Panc1 (cell line): ENCODE measurements around the gene MRPS12. TPM values are rescaled to one million over a fixed set of nuclear protein-coding genes. Genes with fewer than 3 reads are reported as not detected.

ENCODE experiments used
- ATAC-seq: fragments of 200-7000 bp; cut with Tn5 transposase; 2 replicates; pipeline ENCODE4 v1.9.1; 2020; ENCODE audit warnings: mild to moderate bottlenecking, moderate library complexity
- BruUV-seq: library from RNA; stranded (reverse); fragments of 400-500 nt; replicated peaks from 2 replicates; lab custom pipeline; 2021; lab: Mats Ljungman, UMichigan
- CTCF ChIA-PET: fragments of 300-600 bp; sonication (Branson Sonifier 250); formaldehyde crosslinking; loops from one replicate; lab custom pipeline; 2022; ENCODE audit warnings: antibody characterized with exemption; lab: Charles Lee
- POLR2A ChIA-PET: fragments of 300-600 bp; sonication (Branson Sonifier 250); formaldehyde crosslinking; loops from one replicate; lab custom pipeline; 2022; ENCODE audit warnings: antibody characterized with exemption; lab: Charles Lee
- DNase-seq: peaks from one replicate; pipeline ENCODE4 v3.0.0-alpha.2; 2010; ENCODE audit warnings: low read depth, low spot score
- H3K27ac ChIP-seq: 2 replicates; pipeline ENCODE4 v1.5.1; 2011; ENCODE audit warnings: mild to moderate bottlenecking, low read length, inconsistent platforms
- H3K27me3 ChIP-seq: fragments of 200-500 bp; sonication (Bioruptor generic); 2 replicates; pipeline ENCODE4 v1.6.0; 2014; ENCODE audit warnings: low read length, inconsistent platforms; ENCODE audit not compliant: control insufficient read depth, insufficient read depth
- H3K36me3 ChIP-seq: fragments of 200-500 bp; sonication (Bioruptor generic); 2 replicates; pipeline ENCODE4 v1.5.1; 2014; ENCODE audit warnings: inconsistent platforms, mild to moderate bottlenecking, low read length, moderate library complexity; ENCODE audit not compliant: control insufficient read depth, insufficient read depth
- H3K4me1 ChIP-seq: 2 replicates; pipeline ENCODE4 v1.5.1; 2011; ENCODE audit warnings: inconsistent platforms, mild to moderate bottlenecking, low read length, moderate library complexity; ENCODE audit not compliant: control insufficient read depth, insufficient read depth
- H3K4me3 ChIP-seq, 2 experiments: 2 replicates each; pipeline ENCODE4 v1.5.1; 2011 to 2012; ENCODE audit warnings: low read depth in 2 of 2, low read length in 2 of 2, mild to moderate bottlenecking in 2 of 2, inconsistent platforms in 1 of 2, moderate library complexity in 1 of 2
- H3K9me3 ChIP-seq: fragments of 200-500 bp; sonication (Bioruptor generic); 2 replicates; pipeline ENCODE4 v1.5.1; 2014; ENCODE audit warnings: low read depth, mild to moderate bottlenecking, inconsistent platforms, low read length, moderate library complexity; ENCODE audit not compliant: control insufficient read depth, insufficient read depth
- CTCF ChIP-seq: fragments of 450-650 bp; IDR thresholded peaks from 2 replicates; pipeline ENCODE4 v1.5.1; 2017; ENCODE audit warnings: mild to moderate bottlenecking
- POLR2AphosphoS5 ChIP-seq: IDR thresholded peaks from 2 replicates; pipeline ENCODE4 v1.6.1; 2012; ENCODE audit warnings: mild to moderate bottlenecking, low read depth, low read length, moderate library complexity
- REST ChIP-seq, 2 experiments: IDR thresholded peaks; 2 replicates each; pipeline ENCODE4 v1.6.1; 2011 to 2012; ENCODE audit warnings: low read depth in 2 of 2, control low read depth in 1 of 2, low read length in 1 of 2, mild to moderate bottlenecking in 1 of 2, moderate library complexity in 1 of 2; ENCODE audit not compliant: insufficient read depth in 1 of 2
- SIN3A ChIP-seq: IDR thresholded peaks from 2 replicates; pipeline ENCODE4 v1.6.1; 2012; ENCODE audit warnings: low read depth, mild to moderate bottlenecking, low read length, moderate library complexity, borderline replicate concordance; ENCODE audit not compliant: insufficient read depth
- TCF7L2 ChIP-seq: IDR thresholded peaks from 2 replicates; pipeline ENCODE4 v1.6.1; 2011; ENCODE audit warnings: mild to moderate bottlenecking, low read depth, low read length, inconsistent platforms
- in situ Hi-C: cut with HindIII; loops from 2 replicates; pipeline ENCODE4 v1.10.0; 2016; ENCODE audit warnings: low sequenced_read_pairs, low pct_unique_long_range_greater_than_20kb
- intact Hi-C: fragments of 100-400 bp; cut with micrococcal nuclease; formaldehyde crosslinking; loops from one replicate; pipeline ENCODE4 v1.10.0; 2022; ENCODE audit not compliant: unreplicated experiment
- total RNA-seq: library from RNA; stranded (reverse); gene quantifications from one replicate; pipeline ENCODE4 v1.2.1, GENCODE V29; 2021; ENCODE audit not compliant: unreplicated experiment

Gene MRPS12
- total RNA-seq, 1 experiment from 2014 or later: 511 TPM

GRCh38 chr19:38929929-38930775, 592 bp upstream of the MRPS12 start, which contains the start of gene SARS2:
Gene SARS2 (minus strand): TSS chr19:38930763. CDS start chr19:38930736, 27 bp downstream.
- intact Hi-C loops (loop anchor here (1.0 to 10.0 kb wide), 5 partner anchors 81 to 415 kb away; partner anchors contain the start of gene HNRNPL), in situ Hi-C loops (loop anchor here (10.0 kb wide), 3 partner anchors 85 to 405 kb away; partner anchors contain the start of genes HNRNPL and LGALS7)
- DNase-seq: peak; percentile 100
- H3K27ac ChIP-seq: peak within 1 kb of the TSS; percentile 97
- H3K9me3 ChIP-seq: peaks cover 7% of the 10 kb centered on the region; the same call in 1 of the 2 replicates
- peaks cover 11% of the 10 kb centered on the region for H3K4me1 ChIP-seq
- ATAC-seq: peak; percentile 76
- peak within 1 kb of the TSS; percentile 54 to 87 for H3K4me3 ChIP-seq
- ChIA-PET POLR2A (interaction anchor here (0.5 to 1.5 kb wide), 9 partner anchors 11 to 511 kb away, joined by 3 to 10 read pairs (median 5); partner anchors contain the start of genes HNRNPL, NFKBIB and SIRT2), CTCF (interaction anchor here (0.5 to 2.5 kb wide), 34 partner anchors 9 to 1226 kb away, joined by 3 to 19 read pairs (median 4); partner anchors contain the start of genes ECH1, FBXO17 and NFKBIB)
- H3K27me3 ChIP-seq: no peaks in the 10 kb centered on the region
- H3K36me3 ChIP-seq: peaks cover 6% of the 10 kb centered on the region
- no TSS peak for BruUV-seq
- peak; percentile 92 for TF ChIP-seq SIN3A
- TF ChIP-seq TCF7L2: peak; percentile 96
- TF ChIP-seq CTCF: no peak
- TF ChIP-seq POLR2AphosphoS5: peak; percentile 100
- no peak for TF ChIP-seq REST (IDR thresholded peaks at IDR 0.05; ENCODE audit: insufficient read depth in 1 of 2, low read depth in 2 of 2, low read length in 1 of 2)

GRCh38 chr19:38931521-38931793, 713 bp downstream of the MRPS12 start:
- peak overlapping the region; percentile 54 to 87 for H3K4me3 ChIP-seq
- H3K27ac ChIP-seq: peak overlapping the region; percentile 97
- ChIA-PET POLR2A (interaction anchor here (0.9 kb wide), 1 partner anchor 12 kb away, joined by 3 read pairs; no protein-coding TSS in a partner anchor), CTCF (interaction anchor here (0.7 to 1.5 kb wide), 3 partner anchors 9 to 416 kb away, joined by 3 to 8 read pairs (median 4); no protein-coding TSS in a partner anchor)
- peaks cover 11% of the 10 kb centered on the region for H3K4me1 ChIP-seq
- TF ChIP-seq SIN3A (0 out of 2 replicates have a peak, but pooled peaks have one; percentile 16), TCF7L2 (no peak)
- no peaks in the 10 kb centered on the region for H3K27me3 ChIP-seq
- BruUV-seq: no TSS peak
- ATAC-seq (no peak), DNase-seq (no peak)
- H3K36me3 ChIP-seq: peaks cover 6% of the 10 kb centered on the region; the same call in 1 of the 2 replicates
- intact Hi-C loops: loop anchor here (5.0 to 10.0 kb wide), 4 partner anchors 199 to 417 kb away; no protein-coding TSS in a partner anchor
- in situ Hi-C loops: loop anchor here (10.0 kb wide), 3 partner anchors 87 to 407 kb away; partner anchors contain the start of genes HNRNPL and LGALS7
- peaks cover 7% of the 10 kb centered on the region; the same call in 1 of the 2 replicates for H3K9me3 ChIP-seq
